ENCODE results near the gene DHRS3. TPM values are rescaled to one million over a fixed set of nuclear protein-coding genes. Genes with fewer than 3 reads are reported as not detected.
A peak's percentile ranks its signal among the peaks of the same experiment; 100 is the strongest.

DHRS3 gene
- total RNA-seq, 1 donor from 2014 or later = 214 TPM

GRCh38 chr1:12544357-12544756 is 73.7 kb downstream of the DHRS3 start:
- Mint-ChIP-seq H3K4me1 (ENCODE audit: low read depth) (peaks cover 14% of the 10 kb centered on the region), H3K36me3 (ENCODE audit: insufficient read depth) (no peaks in the 10 kb centered on the region), H3K4me3 (ENCODE audit: low read depth) (no peak overlapping the region), H3K27ac (no peak overlapping the region), H3K9me3 (ENCODE audit: low read depth) (no peaks in the 10 kb centered on the region), H3K27me3 (peaks cover 7% of the 10 kb centered on the region)
- TF ChIP-seq CTCF (IDR thresholded peaks at IDR 0.05; ENCODE audit: unreplicated experiment) = no peak
- no peak for DNase-seq (ENCODE audit: low spot score, unreplicated experiment)

GRCh38 chr1:12543740-12544154 is 74.3 kb downstream of the DHRS3 start:
- Mint-ChIP-seq H3K27me3 (peaks cover 7% of the 10 kb centered on the region), H3K27ac (no peak overlapping the region)

GRCh38 chr1:12542616-12543592 is 75.1 kb downstream of the DHRS3 start:
- DNase-seq (ENCODE audit: low spot score, unreplicated experiment) = no peak
- H3K36me3 Mint-ChIP-seq (ENCODE audit: insufficient read depth) = no peaks in the 10 kb centered on the region
- no peak overlapping the region for H3K4me3 Mint-ChIP-seq (ENCODE audit: low read depth)
- peaks cover 7% of the 10 kb centered on the region for H3K27me3 Mint-ChIP-seq
- H3K27ac Mint-ChIP-seq = no peak overlapping the region
- peaks cover 19% of the 10 kb centered on the region for H3K4me1 Mint-ChIP-seq (ENCODE audit: low read depth)
- H3K9me3 Mint-ChIP-seq (ENCODE audit: low read depth) = no peaks in the 10 kb centered on the region
- no peak for TF ChIP-seq CTCF (IDR thresholded peaks at IDR 0.05; ENCODE audit: unreplicated experiment)

More at GRCh38 chr1:12543740-12544154, 74.3 kb downstream of the DHRS3 start:
- no peak for TF ChIP-seq CTCF (IDR thresholded peaks at IDR 0.05; ENCODE audit: unreplicated experiment)
- no peak for DNase-seq (ENCODE audit: low spot score, unreplicated experiment)
- Mint-ChIP-seq H3K4me3 (ENCODE audit: low read depth) (no peak overlapping the region), H3K9me3 (ENCODE audit: low read depth) (no peaks in the 10 kb centered on the region), H3K36me3 (ENCODE audit: insufficient read depth) (no peaks in the 10 kb centered on the region), H3K4me1 (ENCODE audit: low read depth) (peaks cover 14% of the 10 kb centered on the region)

GRCh38 chr1:12542138-12542465 is 75.9 kb downstream of the DHRS3 start:
- no peak for TF ChIP-seq CTCF (IDR thresholded peaks at IDR 0.05; ENCODE audit: unreplicated experiment)
- DNase-seq (ENCODE audit: low spot score, unreplicated experiment) = no peak
- Mint-ChIP-seq H3K4me3 (ENCODE audit: low read depth) (no peak overlapping the region), H3K27ac (no peak overlapping the region), H3K27me3 (peaks cover 4% of the 10 kb centered on the region), H3K4me1 (ENCODE audit: low read depth) (peaks cover 25% of the 10 kb centered on the region), H3K36me3 (ENCODE audit: insufficient read depth) (no peaks in the 10 kb centered on the region), H3K9me3 (ENCODE audit: low read depth) (no peaks in the 10 kb centered on the region)

GRCh38 chr1:12541274-12542137 is 76.5 kb downstream of the DHRS3 start:
- no peaks in the 10 kb centered on the region for H3K9me3 Mint-ChIP-seq (ENCODE audit: low read depth)
- no peaks in the 10 kb centered on the region for H3K36me3 Mint-ChIP-seq (ENCODE audit: insufficient read depth)
- no peak for TF ChIP-seq CTCF (IDR thresholded peaks at IDR 0.05; ENCODE audit: unreplicated experiment)
- peak overlapping the region; percentile 56 for H3K27ac Mint-ChIP-seq
- no peak overlapping the region for H3K4me3 Mint-ChIP-seq (ENCODE audit: low read depth)
- DNase-seq (ENCODE audit: low spot score, unreplicated experiment) = no peak
- peaks cover 4% of the 10 kb centered on the region for H3K27me3 Mint-ChIP-seq
- H3K4me1 Mint-ChIP-seq (ENCODE audit: low read depth) = peaks cover 28% of the 10 kb centered on the region

Measured in progenitor cell of endocrine pancreas (in vitro differentiated cells).